Femur (tissue), 1 donor: ENCODE results near the gene PIGW.

Experiments used
- DNase-seq: peaks from one replicate; pipeline ENCODE4 v3.0.0-alpha.2; 2017

Gene PIGW, protein sequence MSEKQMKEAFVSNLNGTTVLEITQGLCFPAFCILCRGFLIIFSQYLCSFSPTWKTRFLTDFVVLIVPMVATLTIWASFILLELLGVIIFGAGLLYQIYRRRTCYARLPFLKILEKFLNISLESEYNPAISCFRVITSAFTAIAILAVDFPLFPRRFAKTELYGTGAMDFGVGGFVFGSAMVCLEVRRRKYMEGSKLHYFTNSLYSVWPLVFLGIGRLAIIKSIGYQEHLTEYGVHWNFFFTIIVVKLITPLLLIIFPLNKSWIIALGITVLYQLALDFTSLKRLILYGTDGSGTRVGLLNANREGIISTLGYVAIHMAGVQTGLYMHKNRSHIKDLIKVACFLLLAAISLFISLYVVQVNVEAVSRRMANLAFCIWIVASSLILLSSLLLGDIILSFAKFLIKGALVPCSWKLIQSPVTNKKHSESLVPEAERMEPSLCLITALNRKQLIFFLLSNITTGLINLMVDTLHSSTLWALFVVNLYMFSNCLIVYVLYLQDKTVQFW

DNA sequence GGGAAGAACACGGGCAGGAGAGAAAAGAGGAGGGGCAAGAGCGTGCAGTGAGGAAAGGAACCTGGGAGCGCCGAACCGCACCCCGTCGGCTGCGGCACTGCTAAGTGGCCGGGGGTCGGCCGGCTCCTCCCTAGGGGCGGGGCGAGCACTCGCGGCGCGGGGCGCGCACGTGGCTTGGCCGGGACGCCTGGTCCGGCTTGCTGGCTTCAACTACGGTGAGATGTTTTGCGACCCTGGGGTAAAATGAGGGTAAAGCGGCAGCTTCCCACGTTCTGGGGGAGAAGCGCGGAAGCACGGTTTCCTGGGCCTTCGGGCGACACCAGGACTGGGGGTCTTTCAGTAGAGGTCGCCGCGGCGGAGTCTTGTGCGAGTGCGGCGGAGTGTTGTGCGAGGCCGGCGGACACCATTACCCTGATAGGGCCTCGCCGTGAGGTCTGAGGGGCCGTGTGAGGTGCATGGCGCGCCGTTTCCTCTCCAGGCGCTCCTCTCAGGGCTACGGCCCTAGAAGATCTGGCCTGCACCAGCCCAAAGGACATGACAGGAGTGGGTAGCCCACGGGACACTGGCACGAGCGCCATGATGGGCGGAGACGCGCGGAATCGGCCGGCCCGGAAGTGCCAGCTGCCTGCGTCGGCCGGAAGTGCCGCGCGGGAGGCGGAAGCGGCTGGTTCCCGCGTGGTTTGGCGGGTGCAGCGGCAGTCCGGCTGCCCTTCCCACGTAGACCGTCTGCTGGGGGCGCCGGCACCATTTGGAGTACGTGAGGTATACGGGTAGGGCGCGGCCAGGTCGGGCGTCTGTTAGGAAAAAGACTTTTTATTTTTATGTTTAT, at the start of gene PIGW, which contains the start of gene MYO19:
PIGW (plus strand) TSS at position 148 of the 829 bp plus-strand sequence. CDS start 2,115 bp downstream, outside the sequence.
MYO19 (minus strand) TSS at position 29 of the 829 bp plus-strand sequence. CDS start 2,330 bp downstream, outside the sequence.
- DNase-seq, result peak; percentile 93

DNA sequence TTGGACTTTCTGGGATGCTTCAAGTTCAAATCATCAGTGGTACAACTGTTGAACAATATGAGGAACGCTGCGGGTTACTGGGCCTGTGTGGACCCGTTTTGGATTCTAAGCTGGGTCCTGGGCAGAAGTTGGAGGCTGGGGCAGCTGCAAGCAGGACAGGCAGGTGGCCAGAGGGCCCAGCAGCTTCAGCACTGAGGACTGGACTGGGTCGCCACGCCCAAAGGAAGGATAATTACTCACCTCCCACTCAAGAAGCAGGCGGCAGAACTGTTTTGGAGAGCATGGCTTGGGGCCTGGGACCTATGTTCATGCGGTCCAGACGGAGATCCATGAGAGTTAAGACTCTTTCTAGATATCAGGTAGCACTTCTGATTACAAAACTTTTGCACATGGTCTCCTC, 49.8 kb upstream of the PIGW start:
- no peak for DNase-seq

DNA sequence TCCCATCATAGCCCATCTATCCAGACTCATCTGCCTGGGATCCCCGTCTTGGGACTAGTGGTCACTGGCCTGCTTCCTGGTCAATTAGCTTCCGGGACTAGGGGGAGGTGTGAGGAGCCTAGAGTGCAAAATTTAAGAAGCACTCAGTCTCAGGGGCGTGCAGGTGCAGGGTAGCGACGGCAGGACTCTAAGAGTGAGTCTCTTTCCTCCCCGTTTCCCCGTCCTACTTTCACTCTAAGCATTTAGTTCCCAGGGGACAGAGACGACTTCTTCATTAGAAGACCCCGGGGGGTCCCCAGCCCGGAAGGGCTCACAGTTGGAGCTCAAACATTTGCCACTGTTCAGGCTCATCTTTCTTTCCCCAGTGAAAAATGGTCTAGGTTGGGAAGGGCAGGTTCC, 49.0 kb upstream of the PIGW start:
- no peak for DNase-seq

DNA sequence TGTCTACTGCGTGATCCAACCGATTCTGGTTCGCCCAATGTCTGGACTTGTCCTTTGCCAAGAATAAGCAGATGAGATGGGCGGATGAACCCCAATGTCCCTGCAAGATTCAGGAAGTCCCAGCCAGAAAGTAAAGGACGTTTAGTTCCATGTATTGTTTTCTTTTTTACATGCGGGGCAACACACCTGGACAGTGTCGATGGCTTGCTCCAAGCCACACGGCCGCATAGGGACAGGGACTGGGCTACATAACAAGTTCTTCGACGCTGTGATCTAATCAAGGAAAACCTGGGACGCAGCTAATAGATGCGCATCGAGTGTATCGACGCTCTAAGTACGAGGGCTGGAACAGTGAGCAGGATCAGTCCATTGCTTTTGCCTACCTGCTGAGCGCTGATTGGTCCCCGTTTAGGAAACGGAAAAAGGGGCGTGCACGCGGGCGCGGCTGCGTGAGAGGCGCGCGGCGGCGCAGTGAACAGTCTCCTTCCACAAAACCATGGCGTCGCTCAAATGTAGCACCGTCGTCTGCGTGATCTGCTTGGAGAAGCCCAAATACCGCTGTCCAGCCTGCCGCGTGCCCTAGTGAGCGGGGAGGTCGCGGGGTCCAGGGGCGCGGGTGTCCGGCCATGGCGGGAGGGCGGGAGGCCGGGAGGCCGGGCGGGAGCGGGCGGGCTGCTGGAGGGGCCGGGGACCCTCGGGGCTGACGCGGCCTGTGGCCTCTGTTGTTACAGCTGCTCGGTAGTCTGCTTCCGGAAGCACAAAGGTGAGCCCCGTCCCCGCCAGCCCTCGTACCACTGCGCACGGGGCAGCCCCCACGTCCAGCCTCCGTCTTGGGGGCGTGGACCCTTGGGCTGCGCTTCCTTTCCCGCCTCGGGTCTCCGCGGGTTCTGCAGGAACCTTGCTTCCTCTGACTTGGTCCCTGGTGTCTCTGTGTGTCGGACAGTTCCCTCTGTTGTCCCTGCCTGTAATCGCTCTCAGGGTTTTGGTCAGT, 48.3 kb upstream of the PIGW start, which contains the start of gene ZNHIT3:
ZNHIT3 (plus strand) TSS at position 478 of the 991 bp plus-strand sequence; CDS start at position 497, 19 bp downstream.
- DNase-seq, result peak; percentile 96

DNA sequence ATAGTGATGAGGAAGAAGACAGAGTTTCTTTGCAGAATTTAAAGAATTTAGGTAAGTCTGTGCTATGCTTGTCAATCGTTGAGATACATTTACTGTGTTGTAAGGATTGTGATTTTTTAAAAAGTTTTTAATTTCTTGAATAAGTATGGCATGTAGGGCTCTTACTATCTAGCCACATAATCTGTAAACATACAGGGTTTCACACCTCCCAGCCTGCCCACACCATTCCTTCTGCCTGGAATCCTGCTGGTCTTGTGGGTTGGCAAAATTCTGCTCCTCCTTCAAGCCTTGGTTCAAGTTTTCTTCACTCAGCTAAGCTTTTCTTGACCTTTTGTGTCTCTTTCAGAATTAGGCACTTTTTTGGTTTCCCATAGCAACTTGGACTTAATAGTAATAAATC, 40.8 kb upstream of the PIGW start:
- DNase-seq, result no peak

DNA sequence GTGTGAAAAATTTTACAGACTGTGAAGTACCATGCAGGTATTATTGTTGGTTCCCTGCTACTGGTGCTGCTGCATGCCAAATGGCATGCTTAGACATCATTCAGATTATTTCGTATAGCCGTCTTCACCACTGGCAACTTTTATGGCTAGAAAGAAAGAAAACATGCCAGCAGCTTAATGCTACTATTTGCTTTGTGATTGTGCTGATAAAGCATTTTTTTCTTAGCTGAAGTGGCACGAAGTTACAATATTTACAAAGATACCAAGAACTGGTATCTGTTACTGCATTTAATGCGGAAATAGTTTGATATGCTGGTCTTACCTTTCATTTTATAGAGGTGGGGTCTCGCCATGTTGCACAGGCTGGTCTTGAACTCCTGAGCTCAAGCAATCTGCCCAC, 40.1 kb upstream of the PIGW start:
- no peak for DNase-seq

DNA sequence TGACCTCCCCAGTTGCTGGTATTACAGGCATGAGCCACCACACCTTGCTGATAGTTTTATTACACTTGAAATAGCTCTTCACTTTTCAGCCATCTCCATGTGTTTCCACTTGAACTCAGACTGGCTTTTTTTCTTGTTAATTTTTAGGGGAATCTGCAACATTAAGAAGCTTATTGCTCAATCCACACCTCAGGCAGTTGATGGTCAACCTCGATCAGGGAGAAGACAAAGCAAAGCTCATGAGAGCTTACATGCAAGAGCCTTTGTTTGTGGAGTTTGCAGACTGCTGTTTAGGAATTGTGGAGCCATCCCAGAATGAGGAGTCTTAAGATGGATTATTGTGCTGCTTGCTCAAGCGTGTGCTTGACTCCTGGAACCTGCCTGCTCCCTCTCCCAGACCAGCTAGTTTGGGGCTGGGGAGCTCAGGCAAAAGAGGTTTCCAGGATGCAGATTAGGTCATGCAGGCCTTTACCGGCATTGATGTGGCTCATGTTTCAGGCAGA, 39.7 kb upstream of the PIGW start:
- no peak for DNase-seq

DNA sequence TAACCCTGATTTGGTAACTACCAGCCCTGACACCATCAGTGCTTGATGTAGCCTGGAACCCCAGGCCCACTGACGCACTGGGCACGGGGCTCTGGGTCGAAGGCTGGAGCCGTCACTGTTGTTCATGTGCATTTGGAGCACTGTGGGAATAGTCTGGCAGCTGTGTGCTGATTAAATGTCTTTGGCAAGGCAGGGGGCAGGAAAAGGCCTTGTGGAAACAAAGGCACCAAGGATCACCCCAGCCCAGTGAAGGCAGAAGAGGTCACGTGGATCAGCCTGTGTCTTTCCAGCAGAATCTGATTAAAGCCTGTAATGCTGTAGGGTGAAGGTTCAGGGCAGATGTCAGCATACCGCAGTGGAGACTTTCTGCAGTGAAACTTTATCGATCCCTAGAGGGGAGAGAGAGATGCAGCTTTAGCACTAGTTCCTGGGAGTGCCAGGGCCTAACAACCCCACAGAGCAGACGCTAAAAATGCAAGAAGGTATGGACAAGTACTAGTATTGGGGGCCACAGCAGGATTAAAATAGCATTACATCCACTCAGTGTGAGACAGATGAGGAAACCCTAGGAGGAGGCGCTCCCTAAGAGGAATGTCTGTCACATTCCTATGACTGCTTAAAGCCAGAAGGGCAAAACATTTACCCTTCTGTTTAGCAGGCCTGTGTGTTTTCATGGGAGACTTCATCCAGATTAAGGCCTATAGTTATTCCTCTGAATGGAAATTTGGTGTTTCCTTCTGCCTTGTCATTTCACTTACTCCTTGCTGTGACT, 38.6 kb upstream of the PIGW start:
- DNase-seq, result no peak

DNA sequence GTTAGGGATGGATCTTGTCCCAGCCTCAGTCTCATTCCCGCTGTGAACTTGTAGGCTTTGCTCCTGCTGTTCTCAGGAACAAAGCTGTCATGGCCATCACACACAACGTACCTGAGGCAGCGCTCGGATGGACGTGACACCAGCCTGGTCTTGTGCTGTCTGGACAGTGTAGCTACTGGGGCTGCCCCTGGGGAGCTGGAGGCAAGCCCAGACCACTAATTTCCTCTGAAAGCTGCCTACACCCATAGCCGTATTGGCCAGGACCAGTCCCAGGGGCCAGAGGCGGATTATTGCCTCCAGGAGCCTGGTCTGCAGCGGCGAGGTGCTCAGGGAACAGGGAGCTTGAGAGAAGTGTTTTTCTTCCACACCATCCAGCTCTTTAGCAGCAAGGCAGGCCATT, 36.6 kb upstream of the PIGW start:
- no peak for DNase-seq

DNA sequence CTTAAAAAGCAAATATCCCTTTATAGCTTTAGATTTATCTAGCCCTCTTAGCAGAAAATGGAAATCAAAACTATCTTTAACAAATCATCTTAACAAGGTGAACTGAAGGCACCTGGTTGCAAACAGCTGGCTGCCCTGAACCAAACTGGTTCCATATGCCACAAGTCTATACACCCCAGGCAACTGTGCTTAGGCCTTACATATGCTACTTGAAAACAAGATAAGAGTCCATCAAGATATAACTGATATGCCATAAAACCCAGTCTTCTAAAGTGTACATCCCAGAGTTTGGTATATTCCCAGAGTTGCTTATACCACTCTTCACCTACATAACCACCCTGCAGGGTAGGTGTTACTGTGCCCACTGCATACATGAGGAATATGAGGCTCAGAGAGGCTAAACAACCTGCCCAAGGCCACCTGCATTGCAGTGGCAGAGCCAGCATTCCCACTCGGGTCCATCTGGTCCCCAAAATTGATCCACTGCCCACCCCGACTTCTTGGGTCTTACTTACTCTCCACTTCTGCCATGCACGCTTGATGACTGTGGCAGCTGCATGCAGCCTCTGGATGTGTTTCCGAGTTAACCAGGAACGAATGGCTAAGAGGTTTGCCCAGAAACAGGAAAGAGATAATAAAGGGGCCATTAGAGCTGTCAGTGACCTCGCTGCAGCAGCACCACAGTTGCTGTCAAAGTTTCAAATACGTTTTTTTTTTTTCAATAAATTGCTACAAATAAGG, 36.1 kb upstream of the PIGW start:
- DNase-seq, result no peak

DNA sequence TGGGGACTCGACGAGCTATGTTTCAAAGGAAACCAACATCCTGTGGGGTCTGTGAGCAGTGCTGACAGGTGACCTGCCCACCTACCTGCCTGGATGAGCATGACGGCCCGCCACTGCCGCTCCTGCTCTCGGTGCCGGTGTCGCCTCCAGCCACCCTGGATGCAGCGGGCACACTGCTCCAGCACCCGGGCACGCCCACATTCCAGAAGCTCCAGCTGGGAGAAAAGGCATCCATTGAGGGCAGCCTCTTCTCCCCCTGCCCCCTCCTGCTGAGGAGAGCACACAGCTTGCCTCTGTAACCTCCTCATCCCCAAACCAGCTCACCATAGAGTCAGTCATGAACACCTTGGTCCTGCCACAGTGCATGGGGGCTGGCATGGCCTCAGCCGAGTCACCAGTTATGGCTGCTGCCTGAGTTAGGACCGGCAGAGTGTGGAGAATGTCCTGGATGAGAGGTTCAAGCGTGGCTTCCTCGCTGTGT, 34.0 kb upstream of the PIGW start:
- no peak for DNase-seq

DNA sequence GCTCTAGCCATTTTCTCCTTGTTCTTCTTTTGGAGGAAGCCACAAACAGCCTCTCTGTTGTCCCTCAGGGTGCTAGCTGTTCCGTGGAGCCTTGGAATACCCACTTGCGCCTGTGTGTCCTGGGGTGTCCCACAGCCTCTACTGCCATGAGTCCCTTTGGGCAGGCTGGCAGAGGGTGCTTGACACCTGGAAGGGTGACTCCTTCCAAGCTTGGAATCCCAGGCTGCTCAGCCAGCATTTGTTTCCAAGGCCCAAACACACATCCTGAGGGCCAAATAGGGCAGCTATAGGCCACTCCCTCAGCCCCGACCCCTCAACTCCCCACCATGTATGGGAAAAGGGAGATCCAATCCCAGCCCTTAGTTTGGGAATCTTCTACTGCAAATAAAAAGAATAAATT, 33.4 kb upstream of the PIGW start:
- DNase-seq, result no peak

DNA sequence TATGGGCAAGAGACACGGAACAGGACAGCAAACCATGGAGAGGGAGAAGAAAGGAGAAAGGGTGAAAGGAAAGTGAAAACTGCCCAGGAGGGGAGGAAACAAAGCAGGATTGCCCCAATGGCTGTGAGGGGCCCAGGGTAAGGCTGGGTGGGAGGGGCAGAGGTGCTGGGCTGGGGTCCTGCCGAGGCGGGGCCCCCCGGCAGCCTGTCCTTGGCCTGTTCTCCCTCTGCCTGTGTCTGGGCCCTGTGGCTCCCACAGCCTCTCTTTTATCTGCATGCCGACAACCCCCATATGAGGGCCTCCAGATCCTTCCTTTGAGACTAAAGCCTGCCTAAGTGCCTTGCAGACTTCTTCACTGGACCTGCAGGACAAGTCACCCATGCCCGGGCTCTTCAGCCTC, 32.8 kb upstream of the PIGW start:
- no peak for DNase-seq

DNA sequence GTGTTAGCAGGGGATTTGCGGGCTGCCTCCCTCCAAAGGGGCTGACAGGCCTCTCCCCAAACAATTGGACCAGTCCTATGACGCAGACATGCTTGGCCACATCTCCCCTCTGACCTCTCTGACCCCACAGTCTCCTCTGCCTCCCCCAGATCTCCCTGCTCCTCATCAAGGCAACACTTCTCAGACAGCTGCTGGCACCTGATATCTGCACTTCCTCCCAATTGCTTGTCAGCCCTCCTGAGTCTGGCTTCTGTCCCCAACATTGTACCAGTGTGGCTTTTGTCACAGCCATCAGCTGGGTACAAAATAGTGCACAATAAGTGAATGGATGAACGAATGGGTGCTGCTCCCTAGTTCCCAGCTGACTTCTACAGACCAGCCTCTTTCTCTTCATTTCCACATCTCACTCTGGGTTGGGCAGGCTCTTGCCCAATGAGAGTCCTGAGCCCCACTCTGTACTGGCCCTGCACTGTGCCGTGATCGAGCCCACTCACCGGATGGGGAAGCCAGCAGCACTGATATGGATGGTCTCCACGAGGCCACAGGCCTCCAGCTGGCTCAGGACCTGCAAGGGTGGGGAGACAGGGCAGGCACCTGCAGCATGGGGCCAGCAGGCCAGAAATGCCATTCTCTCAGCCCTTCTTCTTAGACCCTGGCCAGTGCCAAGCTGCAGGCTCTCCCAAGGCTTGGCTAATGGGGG, 31.2 kb upstream of the PIGW start:
- no peak for DNase-seq

DNA sequence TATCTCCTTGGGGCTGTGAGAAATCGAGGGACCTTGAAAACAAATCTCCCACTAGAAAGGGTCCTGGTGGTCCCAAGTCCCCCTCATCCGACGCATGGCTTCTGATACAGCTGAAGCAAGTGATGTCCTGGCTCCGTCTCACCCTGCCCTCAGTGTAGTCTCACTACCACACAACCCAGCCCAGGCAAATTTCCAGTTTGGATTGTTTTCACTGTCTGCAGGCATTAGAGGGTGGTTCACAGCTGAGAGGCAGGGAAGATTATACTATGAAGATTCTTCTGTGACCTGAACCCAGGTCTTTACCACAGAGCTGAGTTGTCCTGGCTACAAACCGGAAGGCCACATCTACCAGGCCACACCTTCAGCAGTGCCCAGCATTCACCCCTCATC, 30.6 kb upstream of the PIGW start:
- no peak for DNase-seq

DNA sequence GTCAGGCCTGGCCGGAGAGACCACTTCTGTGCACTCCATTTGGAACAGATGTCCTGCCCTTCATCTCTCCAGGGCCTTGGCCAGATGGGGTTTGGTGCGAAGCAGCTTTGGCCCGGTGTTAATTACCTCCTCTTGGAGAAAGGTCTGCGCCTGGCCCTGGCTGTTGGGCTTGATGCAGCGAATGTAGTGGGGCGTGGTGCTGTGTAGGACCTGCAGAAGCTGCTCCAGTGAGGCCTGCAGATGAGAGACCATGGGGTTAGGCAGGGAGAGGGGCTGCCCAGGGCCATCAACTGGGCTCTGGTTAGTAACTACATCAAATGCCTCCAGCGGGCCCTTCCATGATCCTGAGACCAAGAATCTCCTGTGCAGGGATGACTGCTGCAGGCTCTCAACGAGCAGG, 29.6 kb upstream of the PIGW start:
- no peak for DNase-seq

DNA sequence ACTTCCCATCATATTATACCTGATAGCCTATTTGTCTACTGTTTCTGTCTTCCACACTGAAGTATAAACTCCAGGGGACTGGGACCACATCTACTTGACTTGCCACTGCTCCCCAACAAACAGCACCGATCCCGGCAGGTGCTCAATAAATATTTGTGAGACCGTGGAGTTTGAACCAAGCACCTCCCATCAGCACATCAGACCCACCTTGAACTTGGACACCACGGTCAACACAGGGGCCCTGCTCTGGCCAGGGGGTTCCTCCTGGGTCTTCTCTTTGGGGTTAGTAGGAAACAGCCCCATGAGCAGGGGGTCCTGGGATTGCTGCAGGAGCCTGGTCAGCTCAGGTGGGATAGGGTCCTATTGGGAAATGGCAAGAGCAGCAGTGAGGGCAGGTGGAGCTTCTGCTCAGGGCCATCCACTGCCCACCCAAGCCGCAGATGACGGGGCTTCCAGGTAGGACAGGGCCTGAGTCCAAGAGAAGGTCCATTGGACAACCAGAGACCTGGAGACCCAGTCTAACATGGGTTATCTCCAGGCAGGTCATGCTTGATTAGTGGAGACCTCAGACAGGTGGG, 28.4 kb upstream of the PIGW start:
- DNase-seq, result no peak

DNA sequence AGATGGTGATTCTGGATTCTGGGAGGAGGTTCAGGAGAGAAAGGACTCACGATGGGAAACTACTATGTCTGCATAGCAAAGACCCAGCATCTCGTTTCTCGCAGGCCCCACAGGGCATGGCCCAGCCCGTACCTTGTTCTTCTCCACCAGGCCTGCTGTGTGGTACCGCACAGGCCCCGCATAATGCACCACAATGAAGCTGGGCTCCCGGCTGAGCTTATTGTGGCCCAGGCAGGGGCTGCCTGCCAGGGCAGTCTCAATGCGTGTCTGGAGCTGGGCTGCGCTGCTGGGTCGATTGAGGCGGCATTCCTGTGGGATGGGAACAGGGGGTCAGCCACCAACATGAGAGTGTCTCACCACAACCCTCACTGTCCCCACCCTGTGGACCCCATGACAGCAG, 28.0 kb upstream of the PIGW start:
- no peak for DNase-seq

DNA sequence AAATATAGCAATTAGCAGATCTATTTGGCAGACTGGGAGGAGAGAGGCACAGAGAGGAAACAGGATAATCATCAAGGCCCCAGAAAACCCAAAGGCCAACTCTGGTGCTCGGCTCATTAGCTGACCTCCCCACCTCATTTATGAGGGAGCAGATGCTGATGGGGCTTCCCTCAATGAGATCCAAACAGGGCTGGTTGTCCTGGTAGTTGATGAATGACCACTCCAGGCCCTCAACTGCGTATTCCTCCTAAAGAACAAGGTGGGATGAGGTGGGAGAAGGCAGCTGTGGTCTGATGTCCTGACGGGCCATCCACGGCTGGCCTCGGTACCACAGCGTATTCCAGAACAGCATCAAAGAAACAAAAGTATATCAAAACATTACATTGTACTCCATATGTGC, 27.5 kb upstream of the PIGW start:
- no peak for DNase-seq
